NK-92 (cell line): ENCODE results near the gene SLC27A4.
"Not testable (repeated sequence)": the region's sequence is repeated elsewhere in the genome, so short reads cannot be mapped to it uniquely, and the experiment has no call there.

Experiments used
- DNase-seq: peaks from one replicate; lab custom pipeline; 2025; ENCODE audit not compliant: unreplicated experiment; lab: John Stamatoyannopoulos, UW

The SLC27A4 gene

DNA sequence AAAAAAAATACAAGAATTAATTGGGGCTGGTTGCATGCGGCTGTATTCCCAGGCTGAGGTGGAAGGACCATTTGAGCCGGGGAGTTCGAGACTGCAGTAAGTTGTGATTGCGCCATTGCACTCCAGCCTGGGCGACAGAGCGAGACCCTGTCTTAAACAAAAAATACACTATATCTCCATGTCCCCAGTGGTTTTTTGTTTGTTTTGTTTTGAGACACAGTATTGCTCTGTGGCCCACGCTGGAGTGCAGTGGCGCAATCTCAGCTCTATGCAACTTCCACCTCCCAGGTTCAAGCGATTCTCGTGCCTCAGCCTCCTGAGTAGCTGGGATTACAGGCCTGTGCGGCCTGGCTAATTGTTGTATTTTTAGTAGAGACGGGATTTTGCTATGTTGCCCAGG is 16.5 kb upstream of the SLC27A4 start:
- no peak for DNase-seq

DNA sequence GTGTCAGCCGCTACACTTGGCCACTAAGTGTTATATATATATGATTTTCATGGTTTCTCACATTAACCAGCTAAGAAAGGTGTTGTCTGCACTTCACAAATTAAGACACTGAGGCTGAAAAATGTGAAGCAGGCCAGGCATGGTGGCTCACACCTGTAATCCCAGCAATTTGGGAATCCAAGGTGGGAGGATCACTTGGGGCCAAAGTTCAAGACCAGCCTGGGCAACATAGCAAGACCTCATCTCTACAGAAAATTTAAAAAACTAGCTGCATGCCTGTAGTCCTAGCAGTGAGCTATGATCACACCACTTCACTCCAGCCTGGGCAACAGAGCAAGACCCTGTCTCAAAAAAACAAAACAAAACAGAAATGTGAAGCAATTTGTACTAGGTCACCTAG is 15.9 kb upstream of the SLC27A4 start:
- no peak for DNase-seq

DNA sequence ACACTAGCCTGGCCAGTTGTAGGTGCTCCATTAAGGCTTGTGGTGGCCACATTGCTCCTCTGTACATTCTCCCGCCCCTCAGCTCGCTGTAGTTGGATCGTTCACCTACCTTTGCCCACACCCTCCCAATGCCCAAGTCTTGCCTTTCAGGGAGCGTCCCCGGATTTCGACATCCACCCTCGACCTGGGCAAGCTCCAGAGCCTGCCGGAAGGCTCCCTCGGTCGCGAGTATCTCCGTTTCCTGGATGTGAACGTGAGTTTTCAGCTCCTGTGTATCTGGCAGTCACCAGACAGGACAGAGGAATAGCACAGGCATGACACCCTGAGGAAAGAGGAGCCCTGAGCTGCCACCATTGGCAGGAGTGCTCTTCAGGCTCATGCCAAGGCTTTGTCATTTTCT is 14.7 kb upstream of the SLC27A4 start:
- no peak for DNase-seq

DNA sequence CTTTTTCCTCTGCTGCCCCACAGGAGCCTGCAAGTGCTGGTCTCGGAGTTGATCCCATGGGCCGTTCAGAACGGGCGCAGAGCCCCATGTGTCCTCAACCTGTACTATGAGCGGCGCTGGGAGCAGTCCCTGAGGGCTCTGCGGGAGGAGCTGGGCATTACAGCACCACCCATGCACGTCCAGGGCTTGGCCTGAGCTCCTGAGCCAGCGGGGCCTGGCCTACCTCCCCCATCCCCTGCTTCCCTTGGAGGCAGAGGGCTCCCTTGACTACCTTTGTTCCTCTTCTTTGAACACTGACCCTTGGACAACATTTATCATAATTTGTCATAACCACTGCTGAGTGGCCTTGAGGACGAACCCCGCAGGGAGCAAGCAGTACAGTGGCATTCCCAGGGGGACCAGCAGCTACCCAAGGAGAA is 6.9 kb upstream of the SLC27A4 start:
- no peak for DNase-seq

DNA sequence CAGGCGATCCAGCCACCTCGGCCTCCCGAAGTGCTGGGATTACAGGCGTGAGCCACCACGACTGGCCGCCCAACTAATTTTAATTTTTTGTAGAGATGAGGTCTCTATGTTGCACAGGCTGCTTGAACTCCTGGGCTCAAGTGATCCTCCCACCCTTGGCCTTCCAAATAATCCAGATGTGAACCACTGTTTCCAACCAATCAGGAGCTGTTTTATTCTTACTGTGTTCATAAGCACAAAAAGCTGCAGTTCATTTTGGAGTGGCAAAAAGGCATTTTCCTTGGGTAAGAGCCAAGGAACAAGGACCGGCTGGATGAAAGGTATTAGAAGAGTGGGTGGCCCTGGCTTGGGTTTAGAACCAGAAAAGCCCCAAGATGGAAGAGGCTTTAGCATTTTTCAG is 5.2 kb upstream of the SLC27A4 start:
- DNase-seq: no peak

DNA sequence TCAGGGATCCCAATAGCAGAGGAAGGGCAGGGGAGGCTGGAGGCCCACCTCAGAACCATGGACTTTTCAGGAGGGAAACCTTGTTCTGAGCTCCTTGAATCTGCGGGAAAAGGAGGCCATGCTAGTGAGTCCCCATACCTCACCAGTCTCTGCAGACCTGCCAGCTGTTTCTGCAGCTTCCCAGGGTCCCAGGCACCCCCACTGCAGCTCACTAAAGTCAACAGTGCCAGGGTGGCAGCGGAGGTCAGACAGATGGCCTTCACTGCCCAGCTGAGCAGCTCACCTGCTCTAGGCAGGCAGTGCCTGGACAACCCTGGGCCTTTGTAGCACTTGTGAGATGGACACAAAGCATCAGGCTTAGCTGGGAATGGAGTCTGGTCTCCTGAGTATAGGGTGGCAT is 4.4 kb upstream of the SLC27A4 start:
- DNase-seq: no peak

DNA sequence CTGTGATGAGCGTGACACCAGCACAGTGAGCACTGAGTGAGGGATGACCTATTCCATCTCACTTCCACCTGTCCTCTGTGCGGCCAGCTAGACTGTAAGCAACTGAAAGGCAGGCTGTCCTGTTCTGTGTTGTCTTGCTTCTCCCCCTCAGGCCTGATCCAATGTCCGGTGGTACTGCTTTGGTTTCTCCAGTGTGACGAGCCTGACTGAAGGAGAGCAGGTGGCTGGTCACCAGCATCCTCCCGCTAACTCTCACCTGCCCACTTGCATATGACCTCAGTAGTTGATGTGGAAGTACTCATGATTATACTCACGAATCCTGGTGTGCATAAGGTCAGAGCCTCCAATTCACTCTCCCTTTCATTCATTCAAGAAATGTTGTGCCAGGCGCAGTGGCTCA is 2.4 kb upstream of the SLC27A4 start:
- no peak for DNase-seq

DNA sequence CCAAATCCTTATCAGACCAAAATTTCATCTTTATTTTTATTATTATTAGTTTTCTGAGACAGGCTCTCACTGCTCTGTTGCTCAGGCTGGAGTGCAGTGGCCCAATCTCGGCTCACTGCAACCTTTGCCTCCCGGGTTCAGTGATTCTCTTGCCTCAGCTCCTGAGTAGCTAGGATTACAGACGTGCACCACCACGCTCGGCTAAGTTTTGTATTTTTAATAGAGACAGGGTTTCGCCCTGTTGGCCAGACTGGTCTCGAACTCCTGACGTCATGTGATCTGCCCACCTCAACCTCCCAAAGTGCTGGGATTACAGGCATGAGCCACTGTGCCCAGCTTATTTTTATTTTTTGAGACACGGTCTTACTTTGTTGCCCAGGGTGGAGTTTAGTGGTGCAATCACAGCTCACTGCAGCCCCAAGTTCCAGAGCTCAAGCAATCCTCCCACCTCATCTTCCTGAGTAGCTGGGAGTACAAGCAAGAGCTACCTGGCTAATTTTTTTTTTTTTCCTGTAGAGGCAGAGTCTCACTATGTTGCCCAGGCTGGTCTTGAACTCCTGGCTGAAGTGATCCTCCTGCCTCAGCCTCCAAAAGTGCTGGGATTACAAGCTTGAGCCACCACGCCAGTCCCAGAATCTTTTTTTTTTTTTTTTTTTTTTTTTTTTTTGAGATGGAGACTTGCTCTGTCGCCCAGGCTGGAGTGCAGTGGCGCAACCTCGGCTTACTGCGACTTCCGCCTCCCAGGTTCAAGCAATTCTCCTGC is 1.3 kb upstream of the SLC27A4 start:
- not testable (repeated sequence) for DNase-seq

DNA sequence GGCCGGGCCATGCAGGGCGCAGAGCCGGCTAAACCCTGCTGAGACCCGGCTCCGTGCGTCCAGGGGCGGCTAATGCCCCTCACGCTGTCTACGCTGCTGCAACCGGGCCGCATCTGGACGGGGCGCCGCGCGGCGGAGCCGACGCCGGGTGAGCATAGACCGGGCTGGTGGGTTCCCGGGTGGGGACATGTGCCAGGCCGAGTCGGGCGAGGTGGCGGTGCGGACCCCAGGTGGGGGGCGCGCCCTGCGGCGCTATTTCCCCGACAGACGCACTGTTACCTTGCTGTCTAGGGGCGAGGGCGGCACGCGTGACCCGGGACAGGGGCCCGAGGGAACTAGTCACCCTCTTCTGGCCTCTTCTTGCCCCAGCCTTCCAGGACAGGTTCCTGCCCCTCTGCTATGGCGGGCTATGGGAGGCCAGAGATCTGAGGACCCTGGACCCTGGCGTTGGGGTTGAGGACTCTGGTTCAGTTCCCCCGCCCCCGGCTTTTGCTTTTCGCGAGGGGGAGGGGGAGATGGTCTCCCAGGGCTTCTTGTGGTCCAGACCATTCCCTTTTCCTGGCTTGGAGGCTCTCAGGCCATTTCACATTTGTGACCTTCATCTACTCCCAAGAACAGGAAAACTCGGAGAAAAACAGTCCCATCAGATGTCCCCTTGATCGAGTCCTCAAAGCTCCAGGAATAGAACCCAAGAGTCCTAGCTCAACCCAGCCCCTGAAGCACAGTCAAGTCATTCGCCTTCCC is 536 bp downstream of the SLC27A4 start:
- no peak for DNase-seq

DNA sequence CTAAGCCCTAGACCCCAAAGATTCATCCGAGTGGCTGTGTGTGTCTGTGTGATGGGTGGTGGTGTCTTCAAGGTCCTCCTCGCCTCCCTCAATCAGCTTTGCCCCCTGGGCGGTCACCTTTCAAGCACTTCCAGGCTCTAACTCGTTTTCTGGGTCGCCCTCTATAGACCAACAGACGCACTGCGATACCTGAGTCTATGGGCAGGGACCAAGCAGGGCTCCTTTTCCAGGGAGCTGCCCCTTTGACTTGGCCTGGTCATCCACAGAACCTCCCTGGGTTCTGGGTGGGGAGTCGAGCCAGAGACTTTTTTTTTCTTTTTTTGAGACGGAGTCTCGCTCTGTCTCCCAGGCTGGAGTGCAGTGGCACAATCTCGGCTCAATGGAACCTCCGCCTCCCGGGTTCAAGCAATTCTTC is 1.1 kb downstream of the SLC27A4 start:
- DNase-seq: no peak

DNA sequence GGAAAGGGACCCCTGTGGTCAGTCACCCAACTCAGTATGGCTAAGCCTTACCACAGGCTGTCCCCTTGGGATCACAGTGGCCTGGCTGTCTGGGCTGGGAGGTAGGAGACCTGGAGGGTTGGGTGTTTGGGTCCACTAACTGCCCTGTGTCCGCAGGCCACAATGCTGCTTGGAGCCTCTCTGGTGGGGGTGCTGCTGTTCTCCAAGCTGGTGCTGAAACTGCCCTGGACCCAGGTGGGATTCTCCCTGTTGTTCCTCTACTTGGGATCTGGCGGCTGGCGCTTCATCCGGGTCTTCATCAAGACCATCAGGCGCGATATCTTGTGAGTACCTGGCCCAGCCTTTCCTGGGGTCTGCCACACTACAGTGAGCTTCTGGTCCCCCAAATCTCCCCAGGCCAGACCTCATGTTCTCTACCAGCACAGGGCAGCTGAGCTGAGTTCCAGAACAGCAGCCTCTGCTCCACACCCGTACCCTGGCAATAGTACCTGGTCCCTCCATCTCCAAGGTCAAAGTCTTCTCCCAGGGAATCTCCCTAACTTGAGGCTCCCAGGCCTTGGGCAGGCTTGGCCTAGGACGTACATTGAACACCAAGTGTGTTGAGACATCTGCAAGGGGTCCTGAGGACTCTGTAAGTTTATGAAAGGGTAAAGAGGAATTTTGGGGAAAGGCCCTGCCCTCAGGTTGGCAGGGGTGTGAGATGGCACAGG is 2.8 kb downstream of the SLC27A4 start:
- no peak for DNase-seq

DNA sequence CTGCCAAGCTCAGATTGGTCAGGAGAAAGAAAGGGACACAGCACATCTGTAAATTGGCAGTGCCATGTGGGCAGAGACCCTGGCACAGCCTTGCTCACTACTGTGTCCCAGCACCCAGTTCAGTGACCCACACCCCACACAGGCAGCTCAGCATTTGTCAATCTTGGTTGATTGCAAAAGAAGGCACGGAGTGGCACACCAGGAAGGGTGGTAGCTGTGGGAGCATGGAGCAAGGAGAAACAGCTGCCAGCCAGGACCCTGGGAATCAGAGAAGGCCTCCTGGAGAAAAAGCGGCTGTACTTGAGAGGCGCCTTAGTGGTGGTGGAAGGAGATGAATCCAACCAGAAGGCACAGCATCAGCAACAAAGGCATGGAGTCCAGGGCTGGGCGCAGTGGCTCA is 3.5 kb downstream of the SLC27A4 start:
- DNase-seq: no peak

DNA sequence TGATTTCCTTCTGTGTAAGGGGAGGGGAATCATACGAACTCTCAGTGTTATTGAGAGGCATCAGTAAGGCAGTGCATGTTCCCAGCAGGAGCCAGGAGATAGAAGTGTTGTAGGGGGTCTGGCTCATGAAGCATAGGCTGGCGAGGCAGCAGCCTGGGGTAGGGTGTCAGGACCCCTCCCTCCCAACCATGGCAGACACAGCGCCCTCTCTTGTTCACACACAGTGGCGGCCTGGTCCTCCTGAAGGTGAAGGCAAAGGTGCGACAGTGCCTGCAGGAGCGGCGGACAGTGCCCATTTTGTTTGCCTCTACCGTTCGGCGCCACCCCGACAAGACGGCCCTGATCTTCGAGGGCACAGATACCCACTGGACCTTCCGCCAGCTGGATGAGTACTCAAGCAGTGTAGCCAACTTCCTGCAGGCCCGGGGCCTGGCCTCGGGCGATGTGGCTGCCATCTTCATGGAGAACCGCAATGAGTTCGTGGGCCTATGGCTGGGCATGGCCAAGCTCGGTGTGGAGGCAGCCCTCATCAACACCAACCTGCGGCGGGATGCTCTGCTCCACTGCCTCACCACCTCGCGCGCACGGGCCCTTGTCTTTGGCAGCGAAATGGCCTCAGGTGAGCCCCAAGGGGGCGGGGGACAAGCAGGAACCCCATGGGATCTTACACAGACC is 4.7 kb downstream of the SLC27A4 start:
- no peak for DNase-seq

DNA sequence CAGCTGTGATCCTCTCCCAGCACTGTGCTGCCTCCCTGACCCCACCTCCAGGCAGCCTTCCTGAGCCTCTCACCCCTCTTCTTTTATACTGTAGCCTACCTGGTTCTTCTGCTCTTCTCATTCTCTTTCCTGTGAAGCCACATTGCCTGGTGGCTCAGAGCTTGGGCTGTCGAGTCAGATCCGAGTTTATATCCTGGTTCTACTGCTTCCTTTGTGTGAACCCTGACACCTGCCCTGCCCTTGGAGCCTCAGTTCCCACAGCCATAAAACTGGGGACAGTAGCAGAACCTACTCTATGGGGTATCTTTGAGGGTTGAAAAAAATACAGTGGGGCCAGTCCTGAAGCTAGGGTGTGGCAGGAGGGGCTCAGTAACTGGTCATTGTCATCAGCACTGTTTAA is 8.8 kb downstream of the SLC27A4 start:
- no peak for DNase-seq

DNA sequence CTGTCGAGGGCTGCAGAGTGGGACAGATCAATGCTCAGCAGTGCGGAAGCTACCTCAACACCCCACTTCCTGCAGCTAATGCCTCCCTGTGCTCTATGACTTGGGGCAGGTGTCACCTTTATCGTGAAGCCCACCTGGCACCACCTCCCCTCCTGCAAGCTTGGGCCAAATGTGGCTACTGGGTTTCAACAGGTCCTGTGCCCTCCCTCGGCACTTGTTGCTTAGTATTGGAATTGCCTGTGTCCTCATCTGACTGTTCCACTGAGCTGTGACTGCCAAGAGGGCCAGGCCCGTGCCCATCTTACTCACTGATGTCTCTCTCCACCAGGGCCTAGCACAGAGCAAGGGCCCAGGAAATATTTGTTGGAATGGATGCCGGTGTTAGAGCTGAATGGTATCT is 9.4 kb downstream of the SLC27A4 start:
- no peak for DNase-seq

DNA sequence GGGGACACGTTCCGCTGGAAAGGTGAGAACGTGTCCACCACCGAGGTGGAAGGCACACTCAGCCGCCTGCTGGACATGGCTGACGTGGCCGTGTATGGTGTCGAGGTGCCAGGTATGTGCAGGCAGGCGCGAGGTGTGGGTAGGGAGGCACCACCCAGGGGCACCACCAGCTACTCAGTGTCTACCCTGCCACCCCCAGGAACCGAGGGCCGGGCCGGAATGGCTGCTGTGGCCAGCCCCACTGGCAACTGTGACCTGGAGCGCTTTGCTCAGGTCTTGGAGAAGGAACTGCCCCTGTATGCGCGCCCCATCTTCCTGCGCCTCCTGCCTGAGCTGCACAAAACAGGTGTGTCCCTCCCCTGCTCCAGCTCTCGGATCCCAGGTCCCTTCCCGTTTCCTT is 15.1 kb downstream of the SLC27A4 start:
- no peak for DNase-seq

DNA sequence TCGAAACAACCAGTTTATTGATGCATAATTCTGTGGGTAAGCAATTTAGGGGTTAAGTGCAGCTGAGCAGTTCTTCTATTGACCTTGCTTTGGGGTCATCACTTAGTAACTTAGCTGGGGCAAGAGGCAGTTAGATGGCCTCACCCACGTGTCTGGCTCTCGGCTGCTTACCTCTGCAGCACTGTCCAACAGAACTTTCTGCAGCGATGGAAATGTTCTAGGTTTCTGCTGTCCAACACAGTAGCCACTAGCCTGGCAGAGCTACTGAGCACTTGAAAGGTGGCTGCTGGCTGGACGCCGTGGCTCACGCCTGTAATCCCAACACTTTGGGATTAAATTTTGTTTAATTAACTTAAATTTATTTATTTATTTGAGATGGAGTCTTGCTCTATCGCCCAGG is 17.8 kb downstream of the SLC27A4 start:
- no peak for DNase-seq

DNA sequence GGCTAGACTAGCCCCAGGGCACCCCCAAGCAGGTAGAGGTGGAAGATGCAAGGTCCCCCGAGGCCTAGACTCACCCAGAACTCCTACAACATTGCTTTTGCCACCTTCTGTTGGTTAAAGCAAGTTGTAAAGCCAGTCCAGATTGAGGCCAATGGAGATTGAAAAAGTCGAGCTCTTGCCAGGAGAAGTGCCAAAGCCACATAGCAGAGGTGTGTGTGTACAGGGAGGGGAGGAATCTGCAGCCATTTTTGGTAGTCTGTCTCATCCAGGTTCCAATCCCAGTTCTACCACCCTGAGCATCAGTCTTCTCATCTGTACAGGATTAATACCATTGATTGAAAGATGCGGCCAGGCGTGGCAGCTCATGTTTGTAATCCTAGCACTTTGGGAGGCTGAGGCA is 18.5 kb downstream of the SLC27A4 start:
- no peak for DNase-seq

DNA sequence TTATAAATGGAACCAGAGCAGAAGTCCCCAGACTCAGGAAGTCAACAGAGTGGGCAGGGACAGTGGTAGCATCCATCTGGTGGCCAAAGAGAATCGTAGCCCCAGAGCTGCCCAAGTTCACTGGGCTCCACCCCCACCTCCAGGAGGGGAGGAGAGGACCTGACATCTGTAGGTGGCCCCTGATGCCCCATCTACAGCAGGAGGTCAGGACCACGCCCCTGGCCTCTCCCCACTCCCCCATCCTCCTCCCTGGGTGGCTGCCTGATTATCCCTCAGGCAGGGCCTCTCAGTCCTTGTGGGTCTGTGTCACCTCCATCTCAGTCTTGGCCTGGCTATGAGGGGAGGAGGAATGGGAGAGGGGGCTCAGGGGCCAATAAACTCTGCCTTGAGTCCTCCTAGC is 20.5 kb downstream of the SLC27A4 start:
- DNase-seq: no peak

DNA sequence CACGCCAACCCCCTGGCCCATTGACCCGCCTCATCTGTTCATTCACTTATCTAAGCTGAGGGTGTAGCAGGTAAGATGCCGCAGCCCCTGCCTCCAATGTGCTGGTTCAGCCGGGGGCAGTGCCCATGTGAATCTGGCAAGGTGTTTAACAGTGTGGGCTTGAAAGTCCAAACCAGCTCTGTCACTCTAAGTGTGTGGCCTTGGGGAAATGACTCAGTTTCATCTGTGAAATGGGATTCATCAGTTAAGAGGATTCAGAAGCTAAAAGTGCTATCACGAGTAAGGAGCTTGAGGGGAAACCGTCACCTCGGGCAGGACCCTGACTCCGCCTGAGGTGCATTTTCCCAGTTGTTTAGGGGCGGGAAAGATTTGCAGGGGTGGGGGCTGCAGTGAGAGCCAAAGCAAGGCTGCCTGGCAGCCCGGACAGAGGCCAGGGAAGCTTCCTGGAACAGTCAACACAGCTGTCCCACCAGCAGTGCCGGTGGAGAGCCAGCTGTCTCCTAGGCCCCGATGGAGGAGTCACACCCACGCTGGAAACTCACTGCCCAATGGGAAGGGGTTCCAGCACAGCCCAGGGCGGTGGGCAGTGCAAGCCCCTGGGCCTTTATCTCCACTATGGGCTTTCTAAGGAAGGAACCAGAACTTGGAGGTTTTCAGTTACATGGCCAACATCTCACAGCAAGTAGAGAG is 21.1 kb downstream of the SLC27A4 start:
- DNase-seq: no peak
